Neural progenitor cell (in vitro differentiated cells): ENCODE measurements around the gene STK25. TPM values are rescaled to one million over a fixed set of nuclear protein-coding genes. Genes with fewer than 3 reads are reported as not detected.

ENCODE experiments used
- DNase-seq: peaks from one replicate; pipeline ENCODE4 v3.0.0-alpha.2; 2016; ENCODE audit warnings: low spot score
- H2AFZ ChIP-seq: fragments of 200-600 bp; sonication (generic); replicated peaks from 2 replicates; pipeline ENCODE4 v1.6.1; 2016; ENCODE audit warnings: antibody characterized with exemption
- H3F3A ChIP-seq: fragments of 200-600 bp; sonication (generic); 2 replicates; pipeline ENCODE4 v1.6.1; 2016; ENCODE audit warnings: antibody characterized with exemption, low read depth
- H3K27ac ChIP-seq: fragments of 200-600 bp; sonication (generic); 2 replicates; pipeline ENCODE4 v1.5.1; 2016; ENCODE audit warnings: mild to moderate bottlenecking
- H3K27me3 ChIP-seq: fragments of 200-600 bp; sonication (generic); 2 replicates; pipeline ENCODE4 v1.6.1; 2016; ENCODE audit warnings: mild to moderate bottlenecking, moderate library complexity
- H3K36me3 ChIP-seq: fragments of 200-600 bp; sonication (generic); 2 replicates; pipeline ENCODE4 v1.5.1; 2016
- H3K4me1 ChIP-seq: fragments of 200-600 bp; sonication (generic); 2 replicates; pipeline ENCODE4 v1.6.1; 2016; ENCODE audit warnings: mixed run types
- H3K4me2 ChIP-seq: fragments of 200-600 bp; sonication (generic); 2 replicates; pipeline ENCODE4 v1.6.1; 2016
- H3K4me3 ChIP-seq: fragments of 200-600 bp; sonication (generic); 2 replicates; pipeline ENCODE4 v1.5.1; 2016
- H3K79me2 ChIP-seq: fragments of 200-600 bp; sonication (generic); 2 replicates; pipeline ENCODE4 v1.6.1; 2016; ENCODE audit warnings: low read depth
- H3K9ac ChIP-seq: fragments of 200-600 bp; sonication (generic); 2 replicates; pipeline ENCODE4 v1.6.1; 2016
- H3K9me3 ChIP-seq: fragments of 200-600 bp; sonication (generic); 2 replicates; pipeline ENCODE4 v1.5.1; 2016; ENCODE audit warnings: low read depth
- H4K20me1 ChIP-seq: fragments of 200-600 bp; sonication (generic); 2 replicates; pipeline ENCODE4 v1.6.1; 2016; ENCODE audit warnings: low read depth
- H3K27ac Mint-ChIP-seq: 3 replicates; pipeline ENCODE4 v1.8.0; 2021; ENCODE audit warnings: mixed read lengths
- H3K27me3 Mint-ChIP-seq: 2 replicates; pipeline ENCODE4 v1.8.0; 2022; ENCODE audit warnings: low read depth, mild to moderate bottlenecking, inconsistent platforms, moderate library complexity, mixed read lengths; ENCODE audit not compliant: insufficient read depth
- H3K36me3 Mint-ChIP-seq: 3 replicates; pipeline ENCODE4 v1.8.0; 2021; ENCODE audit warnings: mixed read lengths
- H3K4me1 Mint-ChIP-seq: 3 replicates; pipeline ENCODE4 v1.8.0; 2021; ENCODE audit warnings: mixed read lengths
- H3K4me3 Mint-ChIP-seq: 3 replicates; pipeline ENCODE4 v1.8.0; 2021; ENCODE audit warnings: mild to moderate bottlenecking, moderate library complexity, mixed read lengths
- H3K9me3 Mint-ChIP-seq: 3 replicates; pipeline ENCODE4 v1.8.0; 2020; ENCODE audit warnings: mixed read lengths
- CTCF ChIP-seq: fragments of 200-600 bp; sonication (generic); IDR thresholded peaks from 2 replicates; pipeline ENCODE4 v1.5.1; 2017; ENCODE audit warnings: antibody characterized with exemption, mild to moderate bottlenecking
- EZH2 ChIP-seq: fragments of 200-600 bp; sonication (generic); IDR thresholded peaks from 2 replicates; pipeline ENCODE4 v1.6.1; 2017; ENCODE audit warnings: antibody characterized with exemption, mild to moderate bottlenecking, moderate library complexity
- EZH2phosphoT487 ChIP-seq: fragments of 200-600 bp; sonication (generic); IDR thresholded peaks from 2 replicates; pipeline ENCODE4 v1.6.1; 2017; ENCODE audit warnings: antibody characterized with exemption
- total RNA-seq: library from RNA; depleted of rRNA; stranded (reverse); fragments of >200 nt; gene quantifications from 2 replicates; pipeline ENCODE4 v1.2.3, GENCODE V29; 2015; ENCODE audit warnings: low replicate concordance

STK25 gene
- total RNA-seq, 1 donor from 2014 or later: 164 TPM

- no peak overlapping the region for H3K27ac Mint-ChIP-seq
- no peak overlapping the region for H3K4me3 Mint-ChIP-seq
- Histone ChIP-seq H3K27me3 (no peaks in the 10 kb centered on the region), H3K9me3 (no peaks in the 10 kb centered on the region), H3K4me2 (no peak overlapping the region), H3K27ac (peak overlapping the region; percentile 13), H3K36me3 (no peaks in the 10 kb centered on the region), H3K9ac (peak overlapping the region; percentile 32), H3F3A (no peaks in the 10 kb centered on the region), H2AFZ (no peak overlapping the region), H3K4me1 (no peaks in the 10 kb centered on the region), H3K79me2 (peaks cover 31% of the 10 kb centered on the region), H4K20me1 (peaks cover 37% of the 10 kb centered on the region), H3K4me3 (no peak overlapping the region)
- peaks cover 7% of the 10 kb centered on the region for H3K27me3 Mint-ChIP-seq
- DNase-seq: no peak
- no peaks in the 10 kb centered on the region for H3K4me1 Mint-ChIP-seq
- peaks cover 8% of the 10 kb centered on the region for H3K36me3 Mint-ChIP-seq
- no peaks in the 10 kb centered on the region for H3K9me3 Mint-ChIP-seq
- TF ChIP-seq CTCF: no peak
- TF ChIP-seq EZH2: no peak
- TF ChIP-seq EZH2phosphoT487: no peak
Observed at GRCh38 chr2:241499146-241499965, 9.0 kb downstream of the STK25 start.

GRCh38 chr2:241498115-241499070 is 10.0 kb downstream of the STK25 start:
- peaks cover 30% of the 10 kb centered on the region for H4K20me1 ChIP-seq
- no peak overlapping the region for H3K4me2 ChIP-seq
- H3K79me2 ChIP-seq: peaks cover 21% of the 10 kb centered on the region
- no peaks in the 10 kb centered on the region for H3K9me3 ChIP-seq
- Mint-ChIP-seq H3K4me3 (no peak overlapping the region), H3K27me3 (peaks cover 7% of the 10 kb centered on the region), H3K4me1 (no peaks in the 10 kb centered on the region), H3K36me3 (peaks cover 8% of the 10 kb centered on the region), H3K27ac (no peak overlapping the region), H3K9me3 (no peaks in the 10 kb centered on the region)
- H3K27ac ChIP-seq: no peak overlapping the region
- no peaks in the 10 kb centered on the region for H3K36me3 ChIP-seq
- TF ChIP-seq EZH2 (no peak), EZH2phosphoT487 (no peak), CTCF (no peak)
- H3K27me3 ChIP-seq: no peaks in the 10 kb centered on the region
- H3K4me3 ChIP-seq: no peak overlapping the region
- no peaks in the 10 kb centered on the region for H3K4me1 ChIP-seq
- H3K9ac ChIP-seq: no peak overlapping the region
- H3F3A ChIP-seq: no peaks in the 10 kb centered on the region
- no peak overlapping the region for H2AFZ ChIP-seq
- DNase-seq: no peak

- Histone ChIP-seq H3K36me3 (no peaks in the 10 kb centered on the region), H2AFZ (no peak overlapping the region), H3K27me3 (no peaks in the 10 kb centered on the region), H3K4me2 (no peak overlapping the region), H3K27ac (no peak overlapping the region), H3K9me3 (no peaks in the 10 kb centered on the region), H4K20me1 (peaks cover 30% of the 10 kb centered on the region), H3F3A (no peaks in the 10 kb centered on the region), H3K4me3 (no peak overlapping the region), H3K79me2 (peaks cover 9% of the 10 kb centered on the region), H3K4me1 (no peaks in the 10 kb centered on the region), H3K9ac (no peak overlapping the region)
- peaks cover 11% of the 10 kb centered on the region for H3K36me3 Mint-ChIP-seq
- DNase-seq: no peak
- no peak overlapping the region for H3K27ac Mint-ChIP-seq
- no peak overlapping the region for H3K4me3 Mint-ChIP-seq
- no peaks in the 10 kb centered on the region for H3K4me1 Mint-ChIP-seq
- TF ChIP-seq EZH2: no peak
- no peak for TF ChIP-seq EZH2phosphoT487
- no peak for TF ChIP-seq CTCF
- H3K27me3 Mint-ChIP-seq: peaks cover 7% of the 10 kb centered on the region
- no peaks in the 10 kb centered on the region for H3K9me3 Mint-ChIP-seq
Observed at GRCh38 chr2:241496904-241497877, 11.2 kb downstream of the STK25 start.
